Tibial artery (tissue), 4 donors: ENCODE results near the gene ACR.

Source experiments
- DNase-seq, 2 donors: peaks; one replicate each; pipeline ENCODE4 v3.0.0-alpha.2; 2019
- H3K27ac ChIP-seq, 2 donors: fragments of 200-600 bp; sonication (generic) in 1 of 2; 1 replicate in 1 of 2; 2 replicates in 1 of 2; pipeline ENCODE4 v1.5.1; 2018 to 2019; ENCODE audit warnings: mild to moderate bottlenecking in 1 of 2
- H3K27me3 ChIP-seq, 2 donors: fragments of 200-600 bp; sonication (generic) in 1 of 2; one replicate each; pipeline versions ENCODE4 v1.5.1 to v1.6.0; 2016 to 2019
- H3K36me3 ChIP-seq, 3 donors: fragments of 200-600 bp; sonication (generic) in 2 of 3; one replicate each; pipeline ENCODE4 v1.5.1; 2016 to 2019; ENCODE audit warnings: mild to moderate bottlenecking in 2 of 3
- H3K4me1 ChIP-seq, 4 donors: fragments of 200-600 bp; sonication (generic) in 2 of 4; 1 replicate in 3 of 4; 2 replicates in 1 of 4; pipeline ENCODE4 v1.5.1; 2016 to 2019
- H3K4me3 ChIP-seq, 2 donors: fragments of 200-600 bp; sonication (generic) in 1 of 2; 1 replicate in 1 of 2; 2 replicates in 1 of 2; pipeline ENCODE4 v1.5.1; 2018 to 2019; ENCODE audit warnings: mild to moderate bottlenecking in 2 of 2
- H3K9me3 ChIP-seq, 3 donors: fragments of 200-600 bp; sonication (generic) in 1 of 3; one replicate each; pipeline ENCODE4 v1.5.1; 2016 to 2019
- intact Hi-C: fragments of 100-400 bp; cut with DNase I; formaldehyde crosslinking; loops from one replicate; pipeline ENCODE4 v1.15.0; 2023; ENCODE audit warnings: low total_unique reads
- TF ChIP-seq, protein P1 (sequence below), 2 experiments: fragments of 200-600 bp in 1 of 2; fragments of 450-650 bp in 1 of 2; IDR thresholded peaks; one replicate each; pipeline ENCODE4 v1.5.1; 2017 to 2019; ENCODE audit warnings: antibody characterized with exemption in 2 of 2, mild to moderate bottlenecking in 1 of 2, moderate library complexity in 1 of 2

ACR gene

DNA sequence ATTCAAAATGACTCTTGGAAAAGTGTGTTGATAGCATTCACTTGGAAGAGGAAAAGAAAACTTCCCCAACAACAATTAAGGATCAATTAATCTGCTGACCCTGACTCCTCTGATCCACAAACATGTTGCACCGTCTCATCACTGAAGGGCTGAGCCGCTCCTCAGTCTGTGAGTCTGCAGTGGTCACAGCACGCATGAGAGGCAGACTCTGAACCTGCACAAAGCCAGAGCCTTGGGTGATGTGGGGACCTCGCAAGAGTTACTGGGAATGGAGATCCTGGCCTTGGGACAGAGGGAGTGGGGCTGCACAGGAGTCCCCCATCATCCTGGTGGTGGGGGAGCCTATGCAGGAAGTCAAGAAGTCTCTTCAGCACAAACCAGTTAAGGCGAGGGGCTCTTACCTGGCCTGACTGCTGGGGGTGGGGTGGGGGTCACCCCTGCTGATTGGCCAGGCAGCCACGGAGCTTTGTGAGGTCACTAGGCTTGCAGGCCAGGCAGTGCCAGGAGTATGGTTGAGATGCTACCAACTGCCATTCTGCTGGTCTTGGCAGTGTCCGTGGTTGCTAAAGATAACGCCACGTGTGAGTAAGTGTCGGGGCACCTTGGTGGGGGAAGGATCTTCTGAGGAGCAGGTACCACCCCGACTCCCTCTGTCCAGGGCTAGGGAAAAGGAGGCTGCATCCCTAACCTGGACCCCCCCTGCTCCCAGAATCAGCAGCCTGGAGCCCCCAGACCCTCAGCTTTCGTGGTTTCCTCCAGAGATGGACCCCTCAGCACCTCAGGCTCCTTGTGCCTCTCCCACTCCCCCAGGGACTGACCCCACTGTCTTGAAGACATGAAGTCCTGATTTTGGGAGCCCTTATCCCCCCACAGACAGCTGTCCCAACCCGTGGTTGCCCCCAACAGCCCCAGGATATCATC lies at the start of gene ACR:
Gene ACR (plus strand): TSS at position 477 of the 921 bp plus-strand sequence. CDS start 32 bp downstream, at position 509.
- Histone ChIP-seq H3K4me1 (peaks cover 0 to 6% (median 0%) of the 10 kb centered on the region in 4 donors), H3K27ac (no peak within 1 kb of the TSS), H3K9me3 (no peaks in the 10 kb centered on the region), H3K4me3 (no peak within 1 kb of the TSS), H3K27me3 (peaks cover 0 to 49% of the 10 kb centered on the region in 2 donors), H3K36me3 (no peaks in the 10 kb centered on the region)
- intact Hi-C loops: no loop called here
- TF ChIP-seq, protein P1, sequence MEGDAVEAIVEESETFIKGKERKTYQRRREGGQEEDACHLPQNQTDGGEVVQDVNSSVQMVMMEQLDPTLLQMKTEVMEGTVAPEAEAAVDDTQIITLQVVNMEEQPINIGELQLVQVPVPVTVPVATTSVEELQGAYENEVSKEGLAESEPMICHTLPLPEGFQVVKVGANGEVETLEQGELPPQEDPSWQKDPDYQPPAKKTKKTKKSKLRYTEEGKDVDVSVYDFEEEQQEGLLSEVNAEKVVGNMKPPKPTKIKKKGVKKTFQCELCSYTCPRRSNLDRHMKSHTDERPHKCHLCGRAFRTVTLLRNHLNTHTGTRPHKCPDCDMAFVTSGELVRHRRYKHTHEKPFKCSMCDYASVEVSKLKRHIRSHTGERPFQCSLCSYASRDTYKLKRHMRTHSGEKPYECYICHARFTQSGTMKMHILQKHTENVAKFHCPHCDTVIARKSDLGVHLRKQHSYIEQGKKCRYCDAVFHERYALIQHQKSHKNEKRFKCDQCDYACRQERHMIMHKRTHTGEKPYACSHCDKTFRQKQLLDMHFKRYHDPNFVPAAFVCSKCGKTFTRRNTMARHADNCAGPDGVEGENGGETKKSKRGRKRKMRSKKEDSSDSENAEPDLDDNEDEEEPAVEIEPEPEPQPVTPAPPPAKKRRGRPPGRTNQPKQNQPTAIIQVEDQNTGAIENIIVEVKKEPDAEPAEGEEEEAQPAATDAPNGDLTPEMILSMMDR (IDR thresholded peaks at IDR 0.05): no peak
- peak in 1 of 2 donors; percentile 21 for DNase-seq

DNA sequence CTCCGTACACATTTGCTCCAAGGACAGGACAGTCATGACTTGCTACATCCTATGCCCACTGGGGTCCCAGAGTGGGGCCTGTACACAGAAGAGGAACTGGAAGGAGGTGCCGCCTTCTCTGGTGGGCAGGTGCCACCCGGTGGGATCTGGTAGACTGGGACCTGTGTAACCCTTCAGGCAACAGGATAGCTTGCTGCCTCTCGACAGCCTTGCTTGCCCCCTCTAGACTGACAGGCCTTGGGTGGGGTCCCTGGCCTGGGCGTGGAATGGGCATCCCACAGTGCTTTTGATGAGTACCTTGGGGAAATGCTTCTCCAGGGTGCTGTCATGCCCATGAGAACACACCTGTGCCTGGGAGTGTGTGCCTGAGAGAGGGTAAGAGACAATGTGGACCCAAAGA lies 49.6 kb upstream of the ACR start:
- DNase-seq: peak in 1 of 2 donors; percentile 53
- intact Hi-C loops: no loop called here
- Histone ChIP-seq H3K9me3 (no peaks in the 10 kb centered on the region), H3K4me1 (no peaks in the 10 kb centered on the region), H3K36me3 (peaks cover 0 to 4% (median 0%) of the 10 kb centered on the region in 3 donors), H3K4me3 (no peak overlapping the region), H3K27ac (no peak overlapping the region), H3K27me3 (peaks cover 0 to 38% of the 10 kb centered on the region in 2 donors)
- TF ChIP-seq, protein P1 (IDR thresholded peaks at IDR 0.05): no peak

DNA sequence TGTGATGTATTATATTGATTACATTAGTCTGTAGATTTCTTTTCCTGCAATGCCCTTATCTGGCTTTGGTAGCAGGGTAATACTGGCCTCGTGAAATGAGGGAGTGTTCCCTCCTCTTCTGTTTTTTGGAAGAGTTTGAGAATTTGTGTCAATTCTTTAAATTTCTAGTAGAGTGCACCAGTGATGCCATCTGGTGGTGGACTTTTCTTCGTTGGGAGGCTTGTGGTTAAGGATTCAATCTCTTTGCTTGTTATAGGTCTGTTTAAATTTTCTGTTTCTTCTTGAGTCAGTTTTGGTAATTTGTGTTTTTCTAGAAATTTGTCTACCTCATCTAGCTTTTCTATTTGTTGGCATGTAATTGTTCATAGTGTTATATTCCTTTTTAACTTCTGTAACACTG lies 46.5 kb upstream of the ACR start:
- Histone ChIP-seq H3K36me3 (peaks cover 0 to 4% (median 0%) of the 10 kb centered on the region in 3 donors), H3K27ac (no peak overlapping the region), H3K4me3 (no peak overlapping the region), H3K9me3 (no peaks in the 10 kb centered on the region), H3K4me1 (peaks cover 0 to 9% (median 0%) of the 10 kb centered on the region in 4 donors), H3K27me3 (peaks cover 0 to 48% of the 10 kb centered on the region in 2 donors)
- peak in 1 of 2 donors; percentile 13 for DNase-seq
- TF ChIP-seq, protein P1 (IDR thresholded peaks at IDR 0.05): no peak
- intact Hi-C loops: no loop called here

DNA sequence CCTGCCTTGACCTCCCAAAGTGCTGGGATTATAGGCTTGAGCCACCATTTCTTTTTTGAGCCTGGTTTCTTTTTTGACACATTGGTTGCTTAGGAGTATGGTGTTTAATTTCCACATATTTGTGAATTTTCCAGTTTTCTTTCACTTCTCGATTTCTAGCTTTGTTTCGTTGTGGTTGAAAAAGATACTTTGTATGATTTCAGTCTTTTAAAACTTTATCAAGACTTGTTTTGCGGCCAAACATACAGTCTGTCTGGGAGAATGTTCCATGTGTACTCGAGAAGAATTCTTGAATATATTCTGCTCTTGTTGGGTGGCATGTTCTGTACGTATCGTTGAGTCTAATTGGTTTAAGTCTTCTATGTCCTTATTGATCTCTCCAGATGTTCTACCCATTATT lies 44.5 kb upstream of the ACR start:
- no peak overlapping the region for H3K27ac ChIP-seq
- H3K36me3 ChIP-seq: peaks cover 0 to 2% (median 0%) of the 10 kb centered on the region in 3 donors
- no peak for DNase-seq
- H3K4me1 ChIP-seq: peaks cover 0 to 25% (median 6%) of the 10 kb centered on the region in 4 donors
- no peaks in the 10 kb centered on the region for H3K9me3 ChIP-seq
- H3K27me3 ChIP-seq: peaks cover 0 to 49% of the 10 kb centered on the region in 2 donors
- intact Hi-C loops: no loop called here
- H3K4me3 ChIP-seq: no peak overlapping the region
- TF ChIP-seq, protein P1 (IDR thresholded peaks at IDR 0.05): no peak

DNA sequence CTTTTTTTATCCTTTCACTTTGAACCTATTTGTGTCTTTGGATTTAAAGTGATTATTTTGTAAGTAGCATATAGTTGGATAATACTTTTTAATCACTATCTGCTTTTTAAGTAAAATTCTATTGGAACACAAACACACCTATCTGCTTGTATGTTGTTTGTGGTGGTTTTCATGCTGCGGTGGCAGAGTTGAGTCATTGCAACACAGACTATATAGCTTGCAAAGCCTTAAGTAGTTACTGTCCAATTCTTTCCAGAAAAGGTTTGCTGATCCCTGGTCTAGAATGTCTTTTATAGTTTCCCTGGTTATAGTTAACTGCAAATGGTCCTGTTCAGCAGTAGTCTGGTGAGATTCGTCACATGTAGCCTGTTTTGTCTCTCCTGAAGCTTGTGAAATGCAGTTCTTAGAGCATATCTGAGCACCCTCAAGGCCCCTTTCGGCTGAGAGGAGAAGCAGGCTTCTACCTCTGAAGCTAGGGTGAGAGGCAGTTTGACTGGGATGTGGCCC lies 43.9 kb upstream of the ACR start:
- Histone ChIP-seq H3K4me3 (no peak overlapping the region), H3K36me3 (no peaks in the 10 kb centered on the region), H3K4me1 (peaks cover 0 to 25% (median 6%) of the 10 kb centered on the region in 4 donors), H3K27me3 (peaks cover 0 to 50% of the 10 kb centered on the region in 2 donors), H3K27ac (no peak overlapping the region), H3K9me3 (no peaks in the 10 kb centered on the region)
- TF ChIP-seq, protein P1 (IDR thresholded peaks at IDR 0.05): no peak
- DNase-seq: no peak
- intact Hi-C loops: no loop called here
